HCT116 (cell line): ENCODE measurements around the gene SORL1. TPM values are rescaled to one million over a fixed set of nuclear protein-coding genes. Genes with fewer than 3 reads are reported as not detected.
A peak's percentile ranks its signal among the peaks of the same experiment; 100 is the strongest.

ENCODE experiments used
- ATAC-seq: fragments of 200-7000 bp; cut with Tn5 transposase; 2 replicates; pipeline ENCODE4 v1.9.1; 2020; ENCODE audit warnings: mild to moderate bottlenecking, moderate library complexity
- BruUV-seq: library from RNA; stranded (reverse); fragments of 400-500 nt; replicated peaks from 2 replicates; lab custom pipeline; 2021; lab: Mats Ljungman, UMichigan
- CTCF ChIA-PET: fragments of 300-600 bp; sonication (Branson Sonifier 250); formaldehyde crosslinking; loops from one replicate; lab custom pipeline; 2021; ENCODE audit warnings: antibody characterized with exemption; lab: Charles Lee
- POLR2A ChIA-PET: fragments of 300-600, 350-600 bp; sonication (Branson Sonifier 250); formaldehyde crosslinking; loops from one replicate; lab custom pipeline; 2021; ENCODE audit warnings: antibody characterized with exemption; lab: Charles Lee
- RAD21 ChIA-PET, 2 experiments: fragments of 300-600 bp; sonication (Branson Sonifier 250); formaldehyde crosslinking; loops; one replicate each; lab custom pipeline; 2023; ENCODE audit warnings: low total read pairs in 2 of 2; ENCODE audit not compliant: uncharacterized antibody in 2 of 2, unreplicated experiment in 2 of 2, low non-redundant PET in 1 of 2; lab: Charles Lee
- DNase-seq: peaks from one replicate; pipeline ENCODE4 v3.0.0-alpha.2; 2010; ENCODE audit warnings: low read depth, low spot score
- H2AFZ ChIP-seq: fragments of 200-600 bp; shearing (Covaris generic), sonication (generic); 2 replicates; pipeline ENCODE4 v1.6.1; 2017; ENCODE audit warnings: low read depth, mixed run types, mixed read lengths, antibody characterized with exemption, low read length; ENCODE audit not compliant: poor library complexity, severe bottlenecking
- H3K27ac ChIP-seq: 2 replicates; pipeline ENCODE4 v1.5.1; 2012; ENCODE audit warnings: low read depth, low read length
- H3K27me3 ChIP-seq: fragments of 200-600 bp; sonication (generic); 2 replicates; pipeline ENCODE4 v1.6.1; 2016; ENCODE audit warnings: mixed run types, low read length, mixed read lengths; ENCODE audit not compliant: insufficient read depth
- H3K36me3 ChIP-seq, 2 experiments: fragments of 200-500 bp in 1 of 2; fragments of 200-600 bp in 1 of 2; sonication (Bioruptor generic) in 1 of 2; sonication (generic) in 1 of 2; 2 replicates each; pipeline versions ENCODE4 v1.5.1 to v1.6.1; 2014 to 2016; ENCODE audit warnings: low read length in 2 of 2, inconsistent platforms in 1 of 2, mixed read lengths in 1 of 2, mixed run types in 1 of 2; ENCODE audit not compliant: insufficient read depth in 2 of 2, control insufficient read depth in 1 of 2
- H3K4me1 ChIP-seq, 2 experiments: fragments of 200-600 bp in 1 of 2; sonication (generic) in 1 of 2; 2 replicates each; pipeline versions ENCODE4 v1.5.1 to v1.6.1; 2012 to 2017; ENCODE audit warnings: low read length in 2 of 2, inconsistent platforms in 1 of 2, mild to moderate bottlenecking in 1 of 2, mixed read lengths in 1 of 2, mixed run types in 1 of 2, moderate library complexity in 1 of 2; ENCODE audit not compliant: insufficient read depth in 2 of 2, control insufficient read depth in 1 of 2
- H3K4me2 ChIP-seq: fragments of 200-600 bp; sonication (generic); 2 replicates; pipeline ENCODE4 v1.6.1; 2017; ENCODE audit warnings: mixed run types, low read length, mixed read lengths
- H3K4me3 ChIP-seq, 2 experiments: fragments of 200-600 bp in 1 of 2; sonication (generic) in 1 of 2; replicated peaks in 1 of 2; 2 replicates each; pipeline ENCODE4 v1.5.1; 2011 to 2016; ENCODE audit warnings: low read length in 2 of 2, control low read depth in 1 of 2, low read depth in 1 of 2, mild to moderate bottlenecking in 1 of 2, mixed read lengths in 1 of 2, mixed run types in 1 of 2
- H3K79me2 ChIP-seq: fragments of 200-600 bp; sonication (generic); 2 replicates; pipeline ENCODE4 v1.6.1; 2017; ENCODE audit warnings: mild to moderate bottlenecking, mixed run types, low read length, moderate library complexity, mixed read lengths; ENCODE audit not compliant: insufficient read depth
- H3K9ac ChIP-seq: fragments of 200-600 bp; sonication (generic); 2 replicates; pipeline ENCODE4 v1.6.1; 2016; ENCODE audit warnings: low read length, mixed read lengths
- H3K9me2 ChIP-seq: fragments of 200-600 bp; sonication (generic), shearing (Covaris generic); 2 replicates; pipeline ENCODE4 v1.6.1; 2017; ENCODE audit warnings: mixed run types, mild to moderate bottlenecking, moderate library complexity; ENCODE audit not compliant: insufficient read depth
- H3K9me3 ChIP-seq, 2 experiments: fragments of 200-500 bp in 1 of 2; fragments of 200-600 bp in 1 of 2; sonication (Bioruptor generic) in 1 of 2; sonication (generic) in 1 of 2; 2 replicates each; pipeline ENCODE4 v1.6.1; 2014 to 2017; ENCODE audit warnings: low read length in 2 of 2, mixed read lengths in 2 of 2, inconsistent platforms in 1 of 2, low read depth in 1 of 2, mild to moderate bottlenecking in 1 of 2, mixed run types in 1 of 2, moderate library complexity in 1 of 2; ENCODE audit not compliant: control insufficient read depth in 1 of 2, insufficient read depth in 1 of 2
- H4K20me1 ChIP-seq: fragments of 200-600 bp; sonication (generic), shearing (Covaris generic); 2 replicates; pipeline ENCODE4 v1.6.1; 2017; ENCODE audit warnings: mixed run types, mild to moderate bottlenecking, moderate library complexity; ENCODE audit not compliant: insufficient read depth
- CBX3 ChIP-seq: IDR thresholded peaks from 2 replicates; pipeline ENCODE4 v1.6.1; 2012; ENCODE audit warnings: low read depth
- CEBPB ChIP-seq: IDR thresholded peaks from 2 replicates; pipeline ENCODE4 v1.6.1; 2012; ENCODE audit warnings: low read depth
- CTCF ChIP-seq, 3 experiments: fragments of 200-600 bp in 1 of 3; sonication (generic) in 1 of 3; IDR thresholded peaks in 2 of 3; conservative IDR thresholded peaks in 1 of 3; 2 replicates each; pipeline ENCODE4 v1.5.1; 2012 to 2017; ENCODE audit warnings: low read depth in 2 of 3, low read length in 2 of 3, antibody characterized with exemption in 1 of 3, borderline replicate concordance in 1 of 3, control low read depth in 1 of 3, mild to moderate bottlenecking in 1 of 3, mixed read lengths in 1 of 3, mixed run types in 1 of 3, moderate library complexity in 1 of 3; ENCODE audit not compliant: insufficient read depth in 1 of 3
- EGR1 ChIP-seq: IDR thresholded peaks from 2 replicates; pipeline ENCODE4 v1.6.1; 2012; ENCODE audit warnings: low read depth
- ELF1 ChIP-seq: IDR thresholded peaks from 2 replicates; pipeline ENCODE4 v1.6.1; 2012; ENCODE audit warnings: low read depth, borderline replicate concordance
- EZH2 ChIP-seq: fragments of 200-600 bp; sonication (generic); IDR thresholded peaks from 2 replicates; pipeline ENCODE4 v1.6.1; 2017; ENCODE audit warnings: antibody characterized with exemption, mixed run types
- EZH2phosphoT487 ChIP-seq: fragments of 200-600 bp; IDR thresholded peaks from 2 replicates; pipeline ENCODE4 v1.6.1; 2018; ENCODE audit warnings: antibody characterized with exemption, borderline replicate concordance
- MAX ChIP-seq: IDR thresholded peaks from 2 replicates; pipeline ENCODE4 v1.6.1; 2012
- POLR2A ChIP-seq: IDR thresholded peaks from 2 replicates; pipeline ENCODE4 v1.7.0; 2011; ENCODE audit warnings: borderline replicate concordance; ENCODE audit not compliant: insufficient read depth, insufficient read length; ENCODE audit errors: extremely low read depth
- POLR2AphosphoS5 ChIP-seq: IDR thresholded peaks from 2 replicates; pipeline ENCODE4 v1.6.1; 2011; ENCODE audit warnings: mild to moderate bottlenecking, low read depth, low read length, moderate library complexity
- SP1 ChIP-seq: IDR thresholded peaks from 2 replicates; pipeline ENCODE4 v1.6.1; 2012; ENCODE audit warnings: low read depth
- SRF ChIP-seq: IDR thresholded peaks from 2 replicates; pipeline ENCODE4 v1.6.1; 2012; ENCODE audit warnings: low read depth
- TCF7L2 ChIP-seq: IDR thresholded peaks from 2 replicates; pipeline ENCODE4 v1.7.0; 2011; ENCODE audit warnings: borderline replicate concordance, inconsistent platforms; ENCODE audit not compliant: insufficient read depth, insufficient read length; ENCODE audit errors: extremely low read depth
- YY1 ChIP-seq: IDR thresholded peaks from 2 replicates; pipeline ENCODE4 v1.6.1; 2011; ENCODE audit warnings: low read length, low read depth, moderate library complexity, mild to moderate bottlenecking; ENCODE audit not compliant: insufficient replicate concordance; ENCODE audit errors: extremely low read depth
- intact Hi-C: fragments of 100-400 bp; cut with micrococcal nuclease; formaldehyde crosslinking; loops from 2 replicates; pipeline ENCODE4 v1.10.0; 2022
- total RNA-seq: library from RNA; stranded (reverse); gene quantifications from one replicate; pipeline ENCODE4 v1.2.1, GENCODE V29; 2021; ENCODE audit not compliant: unreplicated experiment

SORL1 gene
- total RNA-seq, 1 experiment from 2014 or later, result 17.4 TPM

- no peak for TF ChIP-seq CBX3
- TF ChIP-seq MAX, result no peak
- TF ChIP-seq SRF, result no peak
- TF ChIP-seq CTCF (IDR thresholded peaks at IDR 0.05 in 2 of 3, conservative IDR thresholded peaks at IDR 0.05 in 1 of 3; ENCODE audit: borderline replicate concordance in 1 of 3, insufficient read depth in 1 of 3, low read depth in 2 of 3, low read length in 2 of 3), result no peak
- TF ChIP-seq POLR2A, result no peak
- no peak for TF ChIP-seq YY1
- no peak for TF ChIP-seq SP1
- TF ChIP-seq EGR1, result no peak
- TF ChIP-seq EZH2, result no peak
- TF ChIP-seq POLR2AphosphoS5, result no peak
- TF ChIP-seq ELF1, result no peak
- no peak for TF ChIP-seq CEBPB
- no peak for TF ChIP-seq EZH2phosphoT487
- TF ChIP-seq TCF7L2, result no peak
- peak; percentile 98 for ATAC-seq
- H3K79me2 ChIP-seq, result no peaks in the 10 kb centered on the region
- H3K4me3 ChIP-seq, result peak overlapping the region; percentile 34 to 53
- H3K4me2 ChIP-seq, result peak overlapping the region; percentile 82
- peak; percentile 12 for DNase-seq
- peaks cover 0 to 8% of the 10 kb centered on the region in 2 experiments; a peak in 1 of 4 replicates for H3K4me1 ChIP-seq
- no peaks in the 10 kb centered on the region for H3K9me2 ChIP-seq
- no peaks in the 10 kb centered on the region for H3K9me3 ChIP-seq
- ChIA-PET POLR2A (interaction anchor here (1.1 to 1.7 kb wide), 2 partner anchors 9 to 134 kb away, joined by 3 to 4 read pairs; partner anchors contain the start of gene SC5D), CTCF (interaction anchor here (1.0 kb wide), 2 partner anchors 9 to 165 kb away, joined by 4 to 5 read pairs; no protein-coding TSS in a partner anchor), RAD21 (no interaction called here)
- H3K9ac ChIP-seq, result peak overlapping the region; percentile 20; the same call in 1 of the 2 replicates
- no TSS peak for BruUV-seq
- H4K20me1 ChIP-seq, result no peaks in the 10 kb centered on the region
- peak overlapping the region; percentile 98 for H2AFZ ChIP-seq
- no peaks in the 10 kb centered on the region for H3K27me3 ChIP-seq
- intact Hi-C loops, result no loop called here
- H3K36me3 ChIP-seq, result no peaks in the 10 kb centered on the region
- no peak overlapping the region for H3K27ac ChIP-seq
Measured at GRCh38 chr11:121426476-121427399, 25.4 kb upstream of the SORL1 start.
